Loucy (cell line): Measurements from ENCODE around the gene ZFYVE28.

Experiments used
- CTCF ChIP-seq: fragments of 200-600 bp; sonication (generic); conservative IDR thresholded peaks from 2 replicates; pipeline ENCODE4 v1.5.1; 2014; ENCODE audit warnings: mild to moderate bottlenecking, antibody characterized with exemption, low read length
- EZH2phosphoT487 ChIP-seq: fragments of 200-600 bp; IDR thresholded peaks from 2 replicates; pipeline ENCODE4 v1.6.1; 2018; ENCODE audit warnings: antibody characterized with exemption, mild to moderate bottlenecking, moderate library complexity, borderline replicate concordance

GRCh38 chr4:2262944-2263250 lies 155.5 kb downstream of the ZFYVE28 start:
- TF ChIP-seq CTCF (no peak), EZH2phosphoT487 (no peak)
